SK-N-SH (cell line): ENCODE data around the gene PRSS8. TPM values are rescaled to one million over a fixed set of nuclear protein-coding genes. Genes with fewer than 3 reads are reported as not detected.

ENCODE experiments used
- CTCF ChIA-PET: fragments of 300-600, 350-600 bp; formaldehyde crosslinking; extraction: SDS; loops from one replicate; lab custom pipeline; 2021; lab: Yijun Ruan, JAX
- POLR2A ChIA-PET: fragments of 350-600 bp; sonication (Branson Sonifier 250); formaldehyde crosslinking; extraction: SDS; loops from one replicate; lab custom pipeline; 2020; ENCODE audit warnings: antibody characterized with exemption, inconsistent platforms; lab: Yijun Ruan, JAX
- DNase-seq: peaks from one replicate; pipeline ENCODE4 v3.0.0; 2012
- H2AFZ ChIP-seq: fragments of 200-600 bp; sonication (generic); 2 replicates; pipeline ENCODE4 v1.8.1; 2016; ENCODE audit warnings: antibody characterized with exemption, mild to moderate bottlenecking, low read depth
- H3F3A ChIP-seq: fragments of 200-600 bp; sonication (generic); replicated peaks from 2 replicates; pipeline ENCODE3; 2016; ENCODE audit warnings: antibody characterized with exemption, mild to moderate bottlenecking; ENCODE audit not compliant: insufficient read depth
- H3K27ac ChIP-seq, 2 experiments: fragments of 200-500 bp in 1 of 2; fragments of 200-600 bp in 1 of 2; sonication (Bioruptor generic) in 1 of 2; sonication (generic), shearing (Covaris generic) in 1 of 2; 2 replicates each; pipeline versions ENCODE4 v1.5.1 to v1.6.1; 2014 to 2016; ENCODE audit warnings: low read depth in 2 of 2, inconsistent platforms in 1 of 2, low read length in 1 of 2, mild to moderate bottlenecking in 1 of 2, mixed read lengths in 1 of 2
- H3K27me3 ChIP-seq: fragments of 200-600 bp; sonication (generic), shearing (Covaris generic); 2 replicates; pipeline ENCODE4 v1.6.1; 2016; ENCODE audit warnings: mixed run types; ENCODE audit not compliant: insufficient read depth
- H3K36me3 ChIP-seq, 2 experiments: fragments of 200-500 bp in 1 of 2; fragments of 200-600 bp in 1 of 2; sonication (Bioruptor generic) in 1 of 2; sonication (generic) in 1 of 2; replicated peaks in 1 of 2; 2 replicates each; pipeline versions ENCODE3 to v1.5.1; 2014 to 2016; ENCODE audit warnings: low read length in 1 of 2, mild to moderate bottlenecking in 1 of 2; ENCODE audit not compliant: insufficient read depth in 2 of 2, control insufficient read depth in 1 of 2
- H3K4me1 ChIP-seq, 2 experiments: fragments of 200-500 bp in 1 of 2; fragments of 200-600 bp in 1 of 2; sonication (Bioruptor generic) in 1 of 2; sonication (generic), shearing (Covaris generic) in 1 of 2; 2 replicates each; pipeline versions ENCODE4 v1.5.1 to v1.6.1; 2014 to 2016; ENCODE audit warnings: low read depth in 1 of 2, low read length in 1 of 2, mixed run types in 1 of 2; ENCODE audit not compliant: insufficient read depth in 2 of 2, control insufficient read depth in 1 of 2
- H3K4me2 ChIP-seq: fragments of 200-600 bp; sonication (generic), shearing (Covaris generic); 2 replicates; pipeline ENCODE4 v1.6.1; 2017; ENCODE audit warnings: mixed run types
- H3K4me3 ChIP-seq, 2 experiments: fragments of 200-500 bp in 1 of 2; fragments of 200-600 bp in 1 of 2; sonication (Bioruptor generic) in 1 of 2; sonication (generic), shearing (Covaris generic) in 1 of 2; 2 replicates each; pipeline versions ENCODE4 v1.5.1 to v1.8.1; 2014 to 2016; ENCODE audit warnings: low read depth in 2 of 2, inconsistent platforms in 1 of 2, low read length in 1 of 2, mild to moderate bottlenecking in 1 of 2, mixed read lengths in 1 of 2, moderate library complexity in 1 of 2
- H3K79me2 ChIP-seq: fragments of 200-600 bp; sonication (generic); 2 replicates; pipeline ENCODE4 v1.8.1; 2017; ENCODE audit warnings: mild to moderate bottlenecking; ENCODE audit not compliant: insufficient read depth
- H3K9ac ChIP-seq: fragments of 200-600 bp; sonication (generic); 2 replicates; pipeline ENCODE4 v1.6.1; 2017; ENCODE audit warnings: mixed run types
- H3K9me2 ChIP-seq: fragments of 200-600 bp; sonication (generic); 2 replicates; pipeline ENCODE4 v1.6.1; 2017; ENCODE audit warnings: mixed run types
- H3K9me3 ChIP-seq: fragments of 200-600 bp; sonication (generic); 2 replicates; pipeline ENCODE4 v1.6.1; 2017; ENCODE audit warnings: mixed run types, mild to moderate bottlenecking, moderate library complexity
- H4K20me1 ChIP-seq: fragments of 200-600 bp; sonication (generic); 2 replicates; pipeline ENCODE4 v1.6.1; 2017; ENCODE audit warnings: mild to moderate bottlenecking, mixed run types; ENCODE audit not compliant: insufficient read depth
- CHD2 ChIP-seq: fragments of 150-350 bp; IDR thresholded peaks from 2 replicates; pipeline ENCODE4 v1.6.1; 2018; ENCODE audit warnings: low read length; ENCODE audit not compliant: partially characterized antibody
- ELF1 ChIP-seq: IDR thresholded peaks from 2 replicates; pipeline ENCODE4 v1.4.0; 2012
- EP300 ChIP-seq, 2 experiments: IDR thresholded peaks; 2 replicates each; pipeline versions ENCODE4 v1.4.0 to v1.6.1; 2012; ENCODE audit warnings: borderline replicate concordance in 1 of 2, low read depth in 1 of 2, low read length in 1 of 2
- EZH2phosphoT487 ChIP-seq: fragments of 200-600 bp; sonication (generic); IDR thresholded peaks from 2 replicates; pipeline ENCODE4 v1.6.1; 2017; ENCODE audit warnings: low read depth, mixed run types, mild to moderate bottlenecking, antibody characterized with exemption, moderate library complexity, borderline replicate concordance
- FOSL2 ChIP-seq: IDR thresholded peaks from 2 replicates; pipeline ENCODE4 v1.4.0; 2012; ENCODE audit warnings: low read depth, mild to moderate bottlenecking, moderate library complexity, borderline replicate concordance
- FOXJ3 ChIP-seq: sonication (generic); formaldehyde crosslinking; IDR thresholded peaks from 2 replicates; pipeline ENCODE4 v1.5.1; 2020; ENCODE audit warnings: mild to moderate bottlenecking, missing genetic modification reagents
- FOXM1 ChIP-seq: IDR thresholded peaks from 2 replicates; pipeline ENCODE4 v1.4.0; 2012; ENCODE audit warnings: low read depth, mild to moderate bottlenecking
- GABPA ChIP-seq: IDR thresholded peaks from 2 replicates; pipeline ENCODE4 v1.4.0; 2012; ENCODE audit warnings: low read depth, mild to moderate bottlenecking
- GATA2 ChIP-seq: sonication (generic); formaldehyde crosslinking; IDR thresholded peaks from 2 replicates; pipeline ENCODE4 v1.5.0; 2020; ENCODE audit warnings: mild to moderate bottlenecking, missing genetic modification reagents
- JUND ChIP-seq: IDR thresholded peaks from 2 replicates; pipeline ENCODE4 v1.4.0; 2012
- MEF2A ChIP-seq: IDR thresholded peaks from 2 replicates; pipeline ENCODE4 v1.4.0; 2012; ENCODE audit warnings: low read depth, borderline replicate concordance
- MXI1 ChIP-seq: IDR thresholded peaks from 2 replicates; pipeline ENCODE4 v1.6.1; 2012; ENCODE audit warnings: mild to moderate bottlenecking, low read depth, low read length, improper control_type of control experiment
- NRF1 ChIP-seq: IDR thresholded peaks from 2 replicates; pipeline ENCODE4 v1.6.1; 2012; ENCODE audit warnings: low read depth, mild to moderate bottlenecking, low read length
- POLR2AphosphoS5 ChIP-seq: IDR thresholded peaks from 2 replicates; pipeline ENCODE4 v1.6.1; 2012; ENCODE audit warnings: low read depth, low read length
- RAD21 ChIP-seq: IDR thresholded peaks from 2 replicates; pipeline ENCODE4 v1.6.1; 2012; ENCODE audit warnings: mild to moderate bottlenecking, low read length
- RCOR1 ChIP-seq: fragments of 150-350 bp; IDR thresholded peaks from 2 replicates; pipeline ENCODE4 v1.6.1; 2017; ENCODE audit warnings: antibody characterized with exemption, low read length
- RXRA ChIP-seq: IDR thresholded peaks from 2 replicates; pipeline ENCODE4 v1.4.0; 2012; ENCODE audit warnings: low read depth, mild to moderate bottlenecking, borderline replicate concordance
- SIN3A ChIP-seq: IDR thresholded peaks from 2 replicates; pipeline ENCODE4 v1.6.1; 2012; ENCODE audit warnings: low read depth, mild to moderate bottlenecking, low read length, moderate library complexity, borderline replicate concordance
- SMC3 ChIP-seq: IDR thresholded peaks from 2 replicates; pipeline ENCODE4 v1.6.1; 2012; ENCODE audit warnings: low read depth, low read length, improper control_type of control experiment
- TAF1 ChIP-seq: IDR thresholded peaks from 2 replicates; pipeline ENCODE4 v1.6.1; 2012; ENCODE audit warnings: low read depth, mild to moderate bottlenecking, low read length, moderate library complexity, borderline replicate concordance
- TCF12 ChIP-seq: IDR thresholded peaks from 2 replicates; pipeline ENCODE4 v1.4.0; 2012
- TEAD4 ChIP-seq: IDR thresholded peaks from 2 replicates; pipeline ENCODE4 v1.4.0; 2012; ENCODE audit warnings: mild to moderate bottlenecking, borderline replicate concordance; ENCODE audit not compliant: insufficient read depth
- WGBS: methylation state at CpG from one replicate; pipeline ENCODE4 v1.1.6; 2017; ENCODE audit warnings: low lambda C conversion rate; 5-methylcytosine and 5-hydroxymethylcytosine counted together
- polyA plus RNA-seq, 3 experiments: library from polyadenylated mRNA; depleted of rRNA; stranded (reverse); fragments of >200 nt; gene quantifications; 2 replicates each; pipeline ENCODE4 v1.2.3, GENCODE V29; 2012
- TF ChIP-seq, protein P1 (sequence below): fragments of 150-350 bp; IDR thresholded peaks from 2 replicates; pipeline ENCODE4 v1.6.1; 2017; ENCODE audit warnings: antibody characterized with exemption, low read length, low read depth, borderline replicate concordance
- TF ChIP-seq, protein P2 (sequence below): IDR thresholded peaks from 2 replicates; pipeline ENCODE4; 2012
- TF ChIP-seq, protein P3 (sequence below): fragments of 200-600 bp; sonication (generic); IDR thresholded peaks from 2 replicates; pipeline ENCODE4 v1.6.1; 2017; ENCODE audit warnings: antibody characterized with exemption, mild to moderate bottlenecking, moderate library complexity
- TF ChIP-seq, protein P4 (sequence below): IDR thresholded peaks from 2 replicates; pipeline ENCODE4 v1.4.0; 2012; ENCODE audit warnings: low read depth, borderline replicate concordance
- TF ChIP-seq, protein P5 (sequence below): IDR thresholded peaks from 2 replicates; pipeline ENCODE4 v1.4.0; 2012; ENCODE audit warnings: low read depth, borderline replicate concordance

The PRSS8 gene
- polyA plus RNA-seq, 1 of the 3 experiments (the other 2 are of a cell fraction) = 0.07 TPM

DNA sequence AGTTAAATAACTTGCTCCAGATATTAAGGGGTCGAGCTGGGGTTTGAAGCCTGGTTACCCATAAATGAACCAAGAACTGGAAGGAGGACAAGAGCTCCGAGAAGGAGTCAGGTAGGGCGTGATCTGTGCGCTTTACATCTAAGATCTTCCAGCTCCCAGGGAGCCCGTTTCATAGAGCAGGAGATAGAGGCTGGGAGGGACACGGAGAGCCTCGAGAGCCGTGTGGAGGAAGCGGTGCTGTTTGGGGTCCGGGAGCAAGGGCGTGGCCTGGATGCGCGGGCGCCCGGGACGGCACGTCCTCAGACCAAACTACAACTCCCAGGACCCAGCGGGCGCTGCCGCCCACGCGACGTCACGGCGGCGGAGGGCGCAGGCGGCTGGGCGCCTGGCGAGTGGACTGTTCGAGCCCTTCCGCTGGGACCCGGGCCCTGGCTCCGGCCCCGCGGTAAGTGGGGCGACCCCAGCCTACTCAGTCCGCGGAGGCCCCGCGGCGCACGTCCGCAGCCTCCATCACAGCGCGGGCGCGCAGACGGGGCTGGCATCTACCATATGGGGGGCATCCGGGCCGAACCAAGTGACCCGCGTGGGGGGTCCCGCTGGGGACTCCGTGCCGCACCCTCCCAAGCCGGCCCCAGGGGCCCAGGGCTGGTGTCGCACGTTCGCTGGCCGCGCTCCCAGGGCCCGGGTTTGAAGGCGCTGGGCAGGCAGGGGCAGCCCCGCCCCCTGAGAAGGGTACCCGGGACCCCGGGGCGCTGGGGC, 27.3 kb downstream of the PRSS8 start, which contains the start of gene BCKDK:
TSS of gene BCKDK (plus strand) at position 352 of the 759 bp plus-strand sequence. CDS start 838 bp downstream, outside the sequence.
- 24% methylated on average over 14 of the region's 68 CpGs for WGBS
- Histone ChIP-seq H3K9me3 (no peaks in the 10 kb centered on the region), H3K79me2 (peaks cover 23% of the 10 kb centered on the region), H3K9ac (peak within 1 kb of the TSS; percentile 97), H3K36me3 (peaks cover 19 to 36% of the 10 kb centered on the region in 2 experiments), H2AFZ (peak within 1 kb of the TSS; percentile 90), H3K4me1 (peaks cover 8 to 25% of the 10 kb centered on the region in 2 experiments; a peak in 2 of 4 replicates), H3K27ac (peak within 1 kb of the TSS; percentile 57 to 86; a peak in 3 of 4 replicates), H3K9me2 (no peaks in the 10 kb centered on the region), H4K20me1 (no peaks in the 10 kb centered on the region), H3K4me3 (peak within 1 kb of the TSS; percentile 94 to 98), H3F3A (peaks cover under 1% of the 10 kb centered on the region), H3K27me3 (no peaks in the 10 kb centered on the region), H3K4me2 (peak within 1 kb of the TSS; percentile 94)
- ChIA-PET POLR2A (interaction anchor here (0.6 to 3.2 kb wide), 2 partner anchors 9 to 13 kb away, joined by 3 to 12 read pairs; partner anchors contain the start of gene KAT8), CTCF (interaction anchor here (1.8 kb wide), 1 partner anchor 34 kb away, joined by 8 read pairs; no protein-coding TSS in a partner anchor)
- DNase-seq = peak; percentile 93
- TF ChIP-seq NRF1 (peak; percentile 65), GABPA (peak; percentile 52), ELF1 (no peak), SMC3 (no peak), CHD2 (no peak), FOXJ3 (CRISPR knock-in tag) (no peak), RCOR1 (no peak), GATA2 (CRISPR knock-in tag) (no peak), TAF1 (no peak), MEF2A (no peak), TCF12 (no peak), RXRA (no peak), FOSL2 (no peak), SIN3A (no peak), EZH2phosphoT487 (no peak), RAD21 (no peak), TEAD4 (no peak), FOXM1 (no peak), EP300 (IDR thresholded peaks at IDR 0.05; ENCODE audit: borderline replicate concordance in 1 of 2, low read depth in 1 of 2, low read length in 1 of 2) (no peak), POLR2AphosphoS5 (peak; percentile 42), MXI1 (peak; percentile 58; the same call in 1 of the 2 replicates), JUND (no peak)
- TF ChIP-seq, protein P1, sequence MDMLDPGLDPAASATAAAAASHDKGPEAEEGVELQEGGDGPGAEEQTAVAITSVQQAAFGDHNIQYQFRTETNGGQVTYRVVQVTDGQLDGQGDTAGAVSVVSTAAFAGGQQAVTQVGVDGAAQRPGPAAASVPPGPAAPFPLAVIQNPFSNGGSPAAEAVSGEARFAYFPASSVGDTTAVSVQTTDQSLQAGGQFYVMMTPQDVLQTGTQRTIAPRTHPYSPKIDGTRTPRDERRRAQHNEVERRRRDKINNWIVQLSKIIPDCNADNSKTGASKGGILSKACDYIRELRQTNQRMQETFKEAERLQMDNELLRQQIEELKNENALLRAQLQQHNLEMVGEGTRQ = no peak
- TF ChIP-seq, protein P2, sequence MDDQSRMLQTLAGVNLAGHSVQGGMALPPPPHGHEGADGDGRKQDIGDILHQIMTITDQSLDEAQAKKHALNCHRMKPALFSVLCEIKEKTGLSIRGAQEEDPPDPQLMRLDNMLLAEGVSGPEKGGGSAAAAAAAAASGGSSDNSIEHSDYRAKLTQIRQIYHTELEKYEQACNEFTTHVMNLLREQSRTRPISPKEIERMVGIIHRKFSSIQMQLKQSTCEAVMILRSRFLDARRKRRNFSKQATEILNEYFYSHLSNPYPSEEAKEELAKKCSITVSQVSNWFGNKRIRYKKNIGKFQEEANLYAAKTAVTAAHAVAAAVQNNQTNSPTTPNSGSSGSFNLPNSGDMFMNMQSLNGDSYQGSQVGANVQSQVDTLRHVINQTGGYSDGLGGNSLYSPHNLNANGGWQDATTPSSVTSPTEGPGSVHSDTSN = no peak
- TF ChIP-seq, protein P3, sequence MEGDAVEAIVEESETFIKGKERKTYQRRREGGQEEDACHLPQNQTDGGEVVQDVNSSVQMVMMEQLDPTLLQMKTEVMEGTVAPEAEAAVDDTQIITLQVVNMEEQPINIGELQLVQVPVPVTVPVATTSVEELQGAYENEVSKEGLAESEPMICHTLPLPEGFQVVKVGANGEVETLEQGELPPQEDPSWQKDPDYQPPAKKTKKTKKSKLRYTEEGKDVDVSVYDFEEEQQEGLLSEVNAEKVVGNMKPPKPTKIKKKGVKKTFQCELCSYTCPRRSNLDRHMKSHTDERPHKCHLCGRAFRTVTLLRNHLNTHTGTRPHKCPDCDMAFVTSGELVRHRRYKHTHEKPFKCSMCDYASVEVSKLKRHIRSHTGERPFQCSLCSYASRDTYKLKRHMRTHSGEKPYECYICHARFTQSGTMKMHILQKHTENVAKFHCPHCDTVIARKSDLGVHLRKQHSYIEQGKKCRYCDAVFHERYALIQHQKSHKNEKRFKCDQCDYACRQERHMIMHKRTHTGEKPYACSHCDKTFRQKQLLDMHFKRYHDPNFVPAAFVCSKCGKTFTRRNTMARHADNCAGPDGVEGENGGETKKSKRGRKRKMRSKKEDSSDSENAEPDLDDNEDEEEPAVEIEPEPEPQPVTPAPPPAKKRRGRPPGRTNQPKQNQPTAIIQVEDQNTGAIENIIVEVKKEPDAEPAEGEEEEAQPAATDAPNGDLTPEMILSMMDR = no peak
- TF ChIP-seq, protein P4, sequence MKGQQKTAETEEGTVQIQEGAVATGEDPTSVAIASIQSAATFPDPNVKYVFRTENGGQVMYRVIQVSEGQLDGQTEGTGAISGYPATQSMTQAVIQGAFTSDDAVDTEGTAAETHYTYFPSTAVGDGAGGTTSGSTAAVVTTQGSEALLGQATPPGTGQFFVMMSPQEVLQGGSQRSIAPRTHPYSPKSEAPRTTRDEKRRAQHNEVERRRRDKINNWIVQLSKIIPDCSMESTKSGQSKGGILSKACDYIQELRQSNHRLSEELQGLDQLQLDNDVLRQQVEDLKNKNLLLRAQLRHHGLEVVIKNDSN = no peak
- TF ChIP-seq, protein P5, sequence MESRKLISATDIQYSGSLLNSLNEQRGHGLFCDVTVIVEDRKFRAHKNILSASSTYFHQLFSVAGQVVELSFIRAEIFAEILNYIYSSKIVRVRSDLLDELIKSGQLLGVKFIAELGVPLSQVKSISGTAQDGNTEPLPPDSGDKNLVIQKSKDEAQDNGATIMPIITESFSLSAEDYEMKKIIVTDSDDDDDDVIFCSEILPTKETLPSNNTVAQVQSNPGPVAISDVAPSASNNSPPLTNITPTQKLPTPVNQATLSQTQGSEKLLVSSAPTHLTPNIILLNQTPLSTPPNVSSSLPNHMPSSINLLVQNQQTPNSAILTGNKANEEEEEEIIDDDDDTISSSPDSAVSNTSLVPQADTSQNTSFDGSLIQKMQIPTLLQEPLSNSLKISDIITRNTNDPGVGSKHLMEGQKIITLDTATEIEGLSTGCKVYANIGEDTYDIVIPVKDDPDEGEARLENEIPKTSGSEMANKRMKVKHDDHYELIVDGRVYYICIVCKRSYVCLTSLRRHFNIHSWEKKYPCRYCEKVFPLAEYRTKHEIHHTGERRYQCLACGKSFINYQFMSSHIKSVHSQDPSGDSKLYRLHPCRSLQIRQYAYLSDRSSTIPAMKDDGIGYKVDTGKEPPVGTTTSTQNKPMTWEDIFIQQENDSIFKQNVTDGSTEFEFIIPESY = no peak
